Activated CD8-positive, alpha-beta T cell treated with anti-CD3 and anti-CD28 coated beads for 36 hours (primary cell): ENCODE data around the gene SAP130. TPM values are rescaled to one million over a fixed set of nuclear protein-coding genes. Genes with fewer than 3 reads are reported as not detected.

Source experiments
- ATAC-seq: fragments of 200-7000 bp; cut with Tn5 transposase; one replicate; pipeline ENCODE4 v1.10.0; 2021; ENCODE audit warnings: mild to moderate bottlenecking, moderate library complexity
- CTCF ChIA-PET: fragments of 350-600 bp; sonication (Branson Sonifier 250); formaldehyde crosslinking; loops from one replicate; lab custom pipeline; 2021; ENCODE audit warnings: antibody characterized with exemption; lab: Charles Lee
- POLR2A ChIA-PET: fragments of 350-600 bp; sonication (Branson Sonifier 250); formaldehyde crosslinking; loops from one replicate; lab custom pipeline; 2021; ENCODE audit warnings: antibody characterized with exemption; lab: Charles Lee
- DNase-seq: peaks from one replicate; pipeline ENCODE4 v3.0.0-alpha.2; 2020
- H3K27ac Mint-ChIP-seq: one replicate; pipeline ENCODE4 v1.8.0; 2021; ENCODE audit warnings: mild to moderate bottlenecking, mixed read lengths
- H3K27me3 Mint-ChIP-seq: one replicate; pipeline ENCODE4 v1.8.0; 2021; ENCODE audit warnings: mixed read lengths
- H3K36me3 Mint-ChIP-seq: one replicate; pipeline ENCODE4 v1.8.0; 2021; ENCODE audit warnings: low read depth, mixed read lengths
- H3K4me1 Mint-ChIP-seq: one replicate; pipeline ENCODE4 v1.8.0; 2021; ENCODE audit warnings: low read depth, mixed read lengths
- H3K4me3 Mint-ChIP-seq: one replicate; pipeline ENCODE4 v1.8.0; 2021; ENCODE audit warnings: mild to moderate bottlenecking, moderate library complexity, mixed read lengths
- H3K9me3 Mint-ChIP-seq: one replicate; pipeline ENCODE4 v1.8.0; 2021; ENCODE audit warnings: mixed read lengths
- intact Hi-C: fragments of 100-400 bp; cut with micrococcal nuclease; formaldehyde crosslinking; loops from one replicate; pipeline ENCODE4 v1.10.0; 2022
- total RNA-seq, 2 experiments: library from RNA; stranded (reverse); gene quantifications; one replicate each; pipeline ENCODE4 v1.2.3, GENCODE V29; 2021
- TF ChIP-seq, protein P1 (sequence below): fragments of 200-600 bp; IDR thresholded peaks from one replicate; pipeline ENCODE4 v1.8.0; 2022; ENCODE audit warnings: antibody characterized with exemption, mild to moderate bottlenecking

SAP130 gene
- total RNA-seq, 2 experiments from 2014 or later = 24.4 to 31.9 TPM

GRCh38 chr2:127891811-127892210, 136.0 kb downstream of the SAP130 start:
- Mint-ChIP-seq H3K27ac (no peak overlapping the region), H3K4me1 (peaks cover 16% of the 10 kb centered on the region), H3K27me3 (no peaks in the 10 kb centered on the region), H3K36me3 (no peaks in the 10 kb centered on the region), H3K4me3 (no peak overlapping the region), H3K9me3 (no peaks in the 10 kb centered on the region)
- POLR2A ChIA-PET = no interaction called here
- DNase-seq (no peak), ATAC-seq (no peak)
- CTCF ChIA-PET = no interaction called here
- TF ChIP-seq, protein P1, sequence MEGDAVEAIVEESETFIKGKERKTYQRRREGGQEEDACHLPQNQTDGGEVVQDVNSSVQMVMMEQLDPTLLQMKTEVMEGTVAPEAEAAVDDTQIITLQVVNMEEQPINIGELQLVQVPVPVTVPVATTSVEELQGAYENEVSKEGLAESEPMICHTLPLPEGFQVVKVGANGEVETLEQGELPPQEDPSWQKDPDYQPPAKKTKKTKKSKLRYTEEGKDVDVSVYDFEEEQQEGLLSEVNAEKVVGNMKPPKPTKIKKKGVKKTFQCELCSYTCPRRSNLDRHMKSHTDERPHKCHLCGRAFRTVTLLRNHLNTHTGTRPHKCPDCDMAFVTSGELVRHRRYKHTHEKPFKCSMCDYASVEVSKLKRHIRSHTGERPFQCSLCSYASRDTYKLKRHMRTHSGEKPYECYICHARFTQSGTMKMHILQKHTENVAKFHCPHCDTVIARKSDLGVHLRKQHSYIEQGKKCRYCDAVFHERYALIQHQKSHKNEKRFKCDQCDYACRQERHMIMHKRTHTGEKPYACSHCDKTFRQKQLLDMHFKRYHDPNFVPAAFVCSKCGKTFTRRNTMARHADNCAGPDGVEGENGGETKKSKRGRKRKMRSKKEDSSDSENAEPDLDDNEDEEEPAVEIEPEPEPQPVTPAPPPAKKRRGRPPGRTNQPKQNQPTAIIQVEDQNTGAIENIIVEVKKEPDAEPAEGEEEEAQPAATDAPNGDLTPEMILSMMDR = no peak
- intact Hi-C loops = no loop called here

Other genes starting within 250 kb of the SAP130 start
- 10 to 100 TPM; 71.4 to 74.6 TPM for gene WDR33, start 216.9 kb downstream of the SAP130 start, total RNA-seq
- gene POLR2D, start 169.9 kb downstream of the SAP130 start, total RNA-seq = 10 to 100 TPM; 72.5 to 75.0 TPM
- 10 to 100 TPM; 12.5 to 13.1 TPM for gene AMMECR1L, start 142.1 kb downstream of the SAP130 start, total RNA-seq
- 10 to 100 TPM; 47.7 to 51.6 TPM for gene UGGT1, start 63.1 kb upstream of the SAP130 start, total RNA-seq